ENCODE results near the gene FHAD1. TPM values are rescaled to one million over a fixed set of nuclear protein-coding genes. Genes with fewer than 3 reads are reported as not detected.

The FHAD1 gene
- total RNA-seq, 1 donor from 2014 or later = not detected

DNA sequence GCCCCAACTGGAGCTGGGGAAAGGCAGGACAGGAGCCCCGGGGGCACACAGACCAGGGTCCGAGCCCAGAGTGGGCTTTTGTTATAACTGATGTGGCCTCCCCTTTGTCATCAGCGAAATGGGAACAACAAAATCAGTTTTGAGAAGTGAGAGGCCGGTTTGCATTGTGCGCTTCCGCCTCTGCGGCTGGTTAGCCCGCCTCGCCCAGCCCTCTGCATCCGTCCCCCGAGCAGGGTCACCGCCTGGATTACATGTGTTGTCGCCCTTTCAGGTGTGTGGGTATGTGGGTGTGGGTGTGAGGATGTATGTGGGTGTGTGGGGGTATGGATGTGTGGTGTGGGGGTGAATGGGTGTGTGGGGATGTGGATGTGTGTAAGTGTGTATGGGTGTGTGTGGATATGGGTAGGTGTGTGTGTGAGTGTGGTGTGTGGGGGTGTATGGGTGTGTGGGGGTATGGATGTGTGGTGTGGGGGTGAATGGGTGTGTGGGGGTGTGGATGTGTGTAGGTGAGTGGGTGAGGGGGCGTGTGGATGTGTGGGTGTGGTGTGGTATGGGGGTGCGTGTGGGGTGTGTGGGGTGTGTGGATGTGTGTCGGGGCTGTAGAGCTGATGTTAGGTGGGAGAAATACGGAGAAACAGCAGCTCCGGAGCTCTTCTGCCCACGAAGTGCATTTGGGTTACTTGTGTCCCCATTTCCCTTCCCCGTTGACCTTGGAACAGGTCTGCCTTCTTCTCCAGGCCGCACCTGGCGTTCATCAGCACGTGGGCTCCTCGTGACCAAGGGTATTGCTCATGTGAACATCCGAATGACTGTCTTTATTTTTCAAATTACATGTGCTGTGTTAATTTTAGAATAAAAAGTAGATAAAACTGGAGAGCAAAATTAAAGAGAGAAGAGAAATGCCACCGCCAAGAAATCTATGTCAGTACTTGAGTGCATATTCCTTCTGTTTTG lies 67.6 kb downstream of the FHAD1 start:
- Mint-ChIP-seq H3K36me3 (ENCODE audit: low read depth) (peaks cover 7% of the 10 kb centered on the region), H3K9me3 (ENCODE audit: low read depth) (peaks cover 5% of the 10 kb centered on the region), H3K27me3 (ENCODE audit: low read depth) (peaks cover 10% of the 10 kb centered on the region), H3K4me1 (ENCODE audit: low read depth) (no peaks in the 10 kb centered on the region), H3K27ac (ENCODE audit: unreplicated experiment) (no peak overlapping the region), H3K4me3 (ENCODE audit: unreplicated experiment) (no peak overlapping the region)
- DNase-seq (ENCODE audit: low spot score) = no peak
- TF ChIP-seq, protein P1, sequence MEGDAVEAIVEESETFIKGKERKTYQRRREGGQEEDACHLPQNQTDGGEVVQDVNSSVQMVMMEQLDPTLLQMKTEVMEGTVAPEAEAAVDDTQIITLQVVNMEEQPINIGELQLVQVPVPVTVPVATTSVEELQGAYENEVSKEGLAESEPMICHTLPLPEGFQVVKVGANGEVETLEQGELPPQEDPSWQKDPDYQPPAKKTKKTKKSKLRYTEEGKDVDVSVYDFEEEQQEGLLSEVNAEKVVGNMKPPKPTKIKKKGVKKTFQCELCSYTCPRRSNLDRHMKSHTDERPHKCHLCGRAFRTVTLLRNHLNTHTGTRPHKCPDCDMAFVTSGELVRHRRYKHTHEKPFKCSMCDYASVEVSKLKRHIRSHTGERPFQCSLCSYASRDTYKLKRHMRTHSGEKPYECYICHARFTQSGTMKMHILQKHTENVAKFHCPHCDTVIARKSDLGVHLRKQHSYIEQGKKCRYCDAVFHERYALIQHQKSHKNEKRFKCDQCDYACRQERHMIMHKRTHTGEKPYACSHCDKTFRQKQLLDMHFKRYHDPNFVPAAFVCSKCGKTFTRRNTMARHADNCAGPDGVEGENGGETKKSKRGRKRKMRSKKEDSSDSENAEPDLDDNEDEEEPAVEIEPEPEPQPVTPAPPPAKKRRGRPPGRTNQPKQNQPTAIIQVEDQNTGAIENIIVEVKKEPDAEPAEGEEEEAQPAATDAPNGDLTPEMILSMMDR (IDR thresholded peaks at IDR 0.05) = no peak

DNA sequence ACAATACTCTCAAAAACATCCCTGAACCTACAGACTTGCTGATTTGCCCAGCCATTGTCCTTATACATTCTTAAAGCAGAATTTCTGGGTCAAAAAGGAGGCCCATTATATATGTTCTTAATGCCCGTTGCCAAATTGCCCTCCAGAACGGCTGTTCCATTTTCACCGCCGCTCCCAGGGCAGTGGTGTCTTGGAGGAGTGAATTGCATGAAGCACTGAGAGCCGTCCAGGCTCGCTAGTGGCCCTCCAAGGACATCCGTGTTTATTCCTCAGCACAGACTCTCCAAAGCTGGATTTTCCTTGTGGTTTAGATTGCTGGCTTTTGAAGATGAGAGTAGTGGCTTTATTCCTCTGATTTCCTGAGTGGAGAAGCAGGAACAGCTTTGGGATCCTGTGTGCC lies 68.8 kb downstream of the FHAD1 start:
- TF ChIP-seq, protein P1 (IDR thresholded peaks at IDR 0.05) = no peak
- H3K4me3 Mint-ChIP-seq (ENCODE audit: unreplicated experiment) = no peak overlapping the region
- no peak overlapping the region for H3K27ac Mint-ChIP-seq (ENCODE audit: unreplicated experiment)
- peaks cover 13% of the 10 kb centered on the region for H3K36me3 Mint-ChIP-seq (ENCODE audit: low read depth)
- DNase-seq (ENCODE audit: low spot score) = no peak
- H3K27me3 Mint-ChIP-seq (ENCODE audit: low read depth) = peaks cover 10% of the 10 kb centered on the region
- H3K9me3 Mint-ChIP-seq (ENCODE audit: low read depth) = peaks cover 15% of the 10 kb centered on the region
- no peaks in the 10 kb centered on the region for H3K4me1 Mint-ChIP-seq (ENCODE audit: low read depth)

DNA sequence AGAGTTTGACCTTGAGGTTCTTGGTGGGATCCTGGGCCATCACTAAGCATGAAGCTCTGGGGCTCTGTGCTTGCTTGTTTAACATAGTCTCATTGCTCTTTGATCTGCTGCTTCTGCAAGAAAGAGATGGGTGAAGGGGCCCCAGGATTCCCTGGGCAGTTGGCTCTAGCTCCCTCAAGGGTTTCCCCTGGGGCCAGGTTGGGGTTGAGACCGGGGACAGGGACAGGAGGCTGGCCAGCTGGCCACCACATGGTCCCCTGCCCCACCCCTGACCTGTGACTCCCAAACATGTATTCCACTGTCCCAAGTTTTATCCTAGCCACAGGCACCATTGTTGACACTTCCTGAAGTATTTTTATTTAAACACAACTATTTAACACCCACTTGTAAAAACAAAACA lies 69.5 kb downstream of the FHAD1 start:
- Mint-ChIP-seq H3K9me3 (ENCODE audit: low read depth) (peaks cover 15% of the 10 kb centered on the region), H3K4me3 (ENCODE audit: unreplicated experiment) (no peak overlapping the region), H3K27me3 (ENCODE audit: low read depth) (peaks cover 10% of the 10 kb centered on the region), H3K36me3 (ENCODE audit: low read depth) (peaks cover 13% of the 10 kb centered on the region), H3K27ac (ENCODE audit: unreplicated experiment) (no peak overlapping the region), H3K4me1 (ENCODE audit: low read depth) (no peaks in the 10 kb centered on the region)
- no peak for DNase-seq (ENCODE audit: low spot score)
- TF ChIP-seq, protein P1 (IDR thresholded peaks at IDR 0.05) = no peak

GRCh38 chr1:15320267-15320666 lies 73.2 kb downstream of the FHAD1 start:
- no peak overlapping the region for H3K4me3 Mint-ChIP-seq (ENCODE audit: unreplicated experiment)

DNA sequence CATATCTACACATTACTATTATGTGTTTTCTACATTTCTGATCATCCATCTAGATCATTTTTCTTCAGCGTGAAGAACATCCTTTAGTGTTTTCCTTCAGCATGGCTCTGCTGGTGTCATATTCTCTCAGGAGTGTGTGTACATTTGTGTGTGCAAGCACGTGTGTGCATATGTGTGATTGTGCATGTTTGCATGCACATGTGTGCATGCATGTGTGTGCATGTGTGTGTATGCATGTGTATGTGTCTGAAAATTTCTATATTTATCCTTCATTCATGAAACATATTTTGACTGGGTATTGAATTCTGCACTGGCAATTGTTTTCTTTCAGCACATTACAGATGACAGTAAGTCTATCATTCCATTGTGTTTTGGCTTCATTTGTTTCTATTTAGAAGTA lies 74.6 kb downstream of the FHAD1 start:
- no peak overlapping the region for H3K27ac Mint-ChIP-seq (ENCODE audit: unreplicated experiment)
- H3K27me3 Mint-ChIP-seq (ENCODE audit: low read depth) = peaks cover 22% of the 10 kb centered on the region
- TF ChIP-seq, protein P1 (IDR thresholded peaks at IDR 0.05) = no peak
- no peak overlapping the region for H3K4me3 Mint-ChIP-seq (ENCODE audit: unreplicated experiment)
- peaks cover 11% of the 10 kb centered on the region for H3K9me3 Mint-ChIP-seq (ENCODE audit: low read depth)
- no peak for DNase-seq (ENCODE audit: low spot score)
- H3K4me1 Mint-ChIP-seq (ENCODE audit: low read depth) = peaks cover 7% of the 10 kb centered on the region
- peaks cover 9% of the 10 kb centered on the region for H3K36me3 Mint-ChIP-seq (ENCODE audit: low read depth)

More at GRCh38 chr1:15320267-15320666, 73.2 kb downstream of the FHAD1 start:
- peaks cover 19% of the 10 kb centered on the region for H3K27me3 Mint-ChIP-seq (ENCODE audit: low read depth)
- H3K27ac Mint-ChIP-seq (ENCODE audit: unreplicated experiment) = no peak overlapping the region
- DNase-seq (ENCODE audit: low spot score) = no peak
- TF ChIP-seq, protein P1 (IDR thresholded peaks at IDR 0.05) = no peak
- H3K9me3 Mint-ChIP-seq (ENCODE audit: low read depth) = peaks cover 11% of the 10 kb centered on the region
- H3K4me1 Mint-ChIP-seq (ENCODE audit: low read depth) = peaks cover 6% of the 10 kb centered on the region
- peaks cover 9% of the 10 kb centered on the region for H3K36me3 Mint-ChIP-seq (ENCODE audit: low read depth)
